ENCODE data around the gene RPL13.

Gene RPL13

GRCh38 chr16:89538286-89538685, 22.2 kb upstream of the RPL13 start:
- Histone ChIP-seq H3K27ac (no peak overlapping the region), H3K9me3 (ENCODE audit: low read depth, low read length) (no peaks in the 10 kb centered on the region), H3K36me3 (ENCODE audit: insufficient read depth, low read length) (peaks cover 7% of the 10 kb centered on the region; the same call in 1 of the 2 replicates), H3K4me3 (no peak overlapping the region), H3K9ac (ENCODE audit: insufficient read length) (no peak overlapping the region)
- no peak for DNase-seq (ENCODE audit: low read depth, low spot score)
- no peak for TF ChIP-seq POLR2AphosphoS5 (IDR thresholded peaks at IDR 0.05; ENCODE audit: borderline replicate concordance, low read depth, low read length)
- no peak for TF ChIP-seq FOXP2 (optimal IDR thresholded peaks at IDR 0.05; ENCODE audit: control extremely low read depth, extremely low read length, insufficient read depth)
- TF ChIP-seq EZH2 (IDR thresholded peaks at IDR 0.05), result no peak

GRCh38 chr16:89540557-89540956, 19.9 kb upstream of the RPL13 start:
- no peak overlapping the region for H3K4me3 ChIP-seq
- no peak for DNase-seq (ENCODE audit: low read depth, low spot score)
- TF ChIP-seq POLR2AphosphoS5 (IDR thresholded peaks at IDR 0.05; ENCODE audit: borderline replicate concordance, low read depth, low read length) (no peak), FOXP2 (optimal IDR thresholded peaks at IDR 0.05; ENCODE audit: control extremely low read depth, extremely low read length, insufficient read depth) (no peak), EZH2 (IDR thresholded peaks at IDR 0.05) (no peak)
- H3K36me3 ChIP-seq (ENCODE audit: insufficient read depth, low read length), result peaks cover under 1% of the 10 kb centered on the region; the same call in 1 of the 2 replicates
- no peak overlapping the region for H3K27ac ChIP-seq
- no peak overlapping the region for H3K9ac ChIP-seq (ENCODE audit: insufficient read length)
- H3K9me3 ChIP-seq (ENCODE audit: low read depth, low read length), result no peaks in the 10 kb centered on the region

DNA sequence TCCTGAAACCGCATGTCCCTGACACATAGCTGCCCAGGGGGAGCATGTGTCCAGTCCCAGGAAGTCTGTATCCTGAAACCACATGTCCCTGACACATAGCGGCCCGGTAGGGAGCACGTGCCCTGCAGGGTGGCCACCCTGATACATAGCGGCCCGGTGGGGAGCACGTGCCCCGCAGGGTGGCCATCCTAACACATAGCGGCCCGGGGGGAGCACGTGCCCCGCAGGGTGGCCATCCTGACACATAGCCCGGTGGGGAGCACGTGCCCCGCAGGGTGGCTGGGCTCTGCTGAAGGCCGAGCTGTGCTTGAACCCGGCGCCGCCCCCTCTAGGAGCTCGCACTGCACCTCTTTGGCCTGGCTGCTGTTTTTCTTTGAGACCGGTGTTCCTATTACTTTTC, 18.7 kb upstream of the RPL13 start:
- no peaks in the 10 kb centered on the region; the same call in 1 of the 2 replicates for H3K36me3 ChIP-seq (ENCODE audit: insufficient read depth, low read length)

GRCh38 chr16:89544113-89544512, 16.4 kb upstream of the RPL13 start:
- no peaks in the 10 kb centered on the region for H3K9me3 ChIP-seq (ENCODE audit: low read depth, low read length)
- TF ChIP-seq FOXP2 (optimal IDR thresholded peaks at IDR 0.05; ENCODE audit: control extremely low read depth, extremely low read length, insufficient read depth) (no peak), POLR2AphosphoS5 (IDR thresholded peaks at IDR 0.05; ENCODE audit: borderline replicate concordance, low read depth, low read length) (no peak), EZH2 (IDR thresholded peaks at IDR 0.05) (no peak)
- no peak overlapping the region for H3K9ac ChIP-seq (ENCODE audit: insufficient read length)
- H3K36me3 ChIP-seq (ENCODE audit: insufficient read depth, low read length), result no peaks in the 10 kb centered on the region
- no peak overlapping the region for H3K4me3 ChIP-seq
- DNase-seq (ENCODE audit: low read depth, low spot score), result no peak
- no peak overlapping the region for H3K27ac ChIP-seq

More for the DNA sequence above, 18.7 kb upstream of the RPL13 start:
- Histone ChIP-seq H3K9ac (ENCODE audit: insufficient read length) (no peak overlapping the region), H3K27ac (no peak overlapping the region), H3K9me3 (ENCODE audit: low read depth, low read length) (no peaks in the 10 kb centered on the region), H3K4me3 (no peak overlapping the region)
- TF ChIP-seq FOXP2 (optimal IDR thresholded peaks at IDR 0.05; ENCODE audit: control extremely low read depth, extremely low read length, insufficient read depth) (no peak), POLR2AphosphoS5 (IDR thresholded peaks at IDR 0.05; ENCODE audit: borderline replicate concordance, low read depth, low read length) (no peak), EZH2 (IDR thresholded peaks at IDR 0.05) (no peak)
- DNase-seq (ENCODE audit: low read depth, low spot score), result no peak

GRCh38 chr16:89544713-89545043, 15.8 kb upstream of the RPL13 start:
- DNase-seq (ENCODE audit: low read depth, low spot score), result no peak
- Histone ChIP-seq H3K9me3 (ENCODE audit: low read depth, low read length) (no peaks in the 10 kb centered on the region), H3K27ac (no peak overlapping the region), H3K9ac (ENCODE audit: insufficient read length) (no peak overlapping the region), H3K4me3 (no peak overlapping the region), H3K36me3 (ENCODE audit: insufficient read depth, low read length) (no peaks in the 10 kb centered on the region)
- no peak for TF ChIP-seq EZH2 (IDR thresholded peaks at IDR 0.05)
- TF ChIP-seq FOXP2 (optimal IDR thresholded peaks at IDR 0.05; ENCODE audit: control extremely low read depth, extremely low read length, insufficient read depth), result no peak
- no peak for TF ChIP-seq POLR2AphosphoS5 (IDR thresholded peaks at IDR 0.05; ENCODE audit: borderline replicate concordance, low read depth, low read length)

GRCh38 chr16:89545044-89545830, 15.2 kb upstream of the RPL13 start:
- no peak overlapping the region for H3K9ac ChIP-seq (ENCODE audit: insufficient read length)
- TF ChIP-seq FOXP2 (optimal IDR thresholded peaks at IDR 0.05; ENCODE audit: control extremely low read depth, extremely low read length, insufficient read depth), result no peak
- no peak for TF ChIP-seq EZH2 (IDR thresholded peaks at IDR 0.05)
- no peak for TF ChIP-seq POLR2AphosphoS5 (IDR thresholded peaks at IDR 0.05; ENCODE audit: borderline replicate concordance, low read depth, low read length)
- DNase-seq (ENCODE audit: low read depth, low spot score), result no peak
- H3K4me3 ChIP-seq, result no peak overlapping the region
- no peak overlapping the region for H3K27ac ChIP-seq
- no peaks in the 10 kb centered on the region for H3K9me3 ChIP-seq (ENCODE audit: low read depth, low read length)
- H3K36me3 ChIP-seq (ENCODE audit: insufficient read depth, low read length), result no peaks in the 10 kb centered on the region

- no peak for DNase-seq (ENCODE audit: low read depth, low spot score)
- Histone ChIP-seq H3K4me3 (no peak overlapping the region), H3K27ac (no peak overlapping the region), H3K9me3 (ENCODE audit: low read depth, low read length) (no peaks in the 10 kb centered on the region), H3K36me3 (ENCODE audit: insufficient read depth, low read length) (no peaks in the 10 kb centered on the region), H3K9ac (ENCODE audit: insufficient read length) (no peak overlapping the region)
- TF ChIP-seq POLR2AphosphoS5 (IDR thresholded peaks at IDR 0.05; ENCODE audit: borderline replicate concordance, low read depth, low read length) (no peak), EZH2 (IDR thresholded peaks at IDR 0.05) (no peak), FOXP2 (optimal IDR thresholded peaks at IDR 0.05; ENCODE audit: control extremely low read depth, extremely low read length, insufficient read depth) (no peak)
These were observed 14.5 kb upstream of the RPL13 start for GRCh38 chr16:89545831-89546574.

DNA sequence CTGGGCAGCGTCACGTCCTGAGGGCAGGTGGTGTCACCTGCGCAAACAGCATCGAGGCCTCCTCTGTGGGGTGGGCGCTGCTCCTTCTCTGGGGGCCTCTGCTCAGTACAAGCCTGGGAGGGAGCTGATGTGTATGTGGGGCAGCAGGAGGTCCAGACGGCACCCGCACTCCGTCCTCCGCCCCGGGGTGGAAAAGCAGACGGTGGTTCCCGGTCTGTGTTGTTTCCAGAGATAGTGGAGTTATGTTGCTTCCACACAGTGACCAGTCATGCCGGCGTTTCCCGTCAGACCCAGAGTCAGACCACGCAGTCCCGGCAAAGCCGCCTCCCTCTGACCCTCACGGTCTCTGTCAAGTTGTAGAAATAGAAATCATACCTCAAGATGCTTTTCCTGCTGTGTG, 13.7 kb upstream of the RPL13 start:
- no peak overlapping the region for H3K9ac ChIP-seq (ENCODE audit: insufficient read length)
- no peak overlapping the region for H3K4me3 ChIP-seq
- TF ChIP-seq FOXP2 (optimal IDR thresholded peaks at IDR 0.05; ENCODE audit: control extremely low read depth, extremely low read length, insufficient read depth) (no peak), POLR2AphosphoS5 (IDR thresholded peaks at IDR 0.05; ENCODE audit: borderline replicate concordance, low read depth, low read length) (no peak), EZH2 (IDR thresholded peaks at IDR 0.05) (no peak)
- H3K27ac ChIP-seq, result no peak overlapping the region
- no peaks in the 10 kb centered on the region for H3K36me3 ChIP-seq (ENCODE audit: insufficient read depth, low read length)
- DNase-seq (ENCODE audit: low read depth, low spot score), result no peak
- H3K9me3 ChIP-seq (ENCODE audit: low read depth, low read length), result no peaks in the 10 kb centered on the region

Data from SK-N-MC (cell line).